HUES6 (cell line): ENCODE measurements around the gene PITX2.

Experiments used
- H3K27ac ChIP-seq: 2 replicates; pipeline ENCODE4 v1.7.0; 2013; ENCODE audit warnings: low read depth, mild to moderate bottlenecking, low read length, inconsistent platforms
- H3K27me3 ChIP-seq: 2 replicates; pipeline ENCODE4 v1.6.1; 2013; ENCODE audit warnings: low read length; ENCODE audit not compliant: control insufficient read depth, insufficient read depth
- H3K36me3 ChIP-seq: 2 replicates; pipeline ENCODE4 v1.6.1; 2013; ENCODE audit warnings: low read length; ENCODE audit not compliant: control insufficient read depth, insufficient read depth
- H3K4me1 ChIP-seq: 2 replicates; pipeline ENCODE4 v1.6.1; 2013; ENCODE audit warnings: low read length; ENCODE audit not compliant: control insufficient read depth, insufficient read depth
- H3K4me3 ChIP-seq: 2 replicates; pipeline ENCODE4 v1.5.1; 2013; ENCODE audit warnings: low read depth, low read length
- H3K9ac ChIP-seq: one replicate; pipeline ENCODE4 v1.6.1; 2013; ENCODE audit warnings: mild to moderate bottlenecking, low read length
- H3K9me3 ChIP-seq: 2 replicates; pipeline ENCODE4 v1.6.1; 2013; ENCODE audit warnings: low read depth, low read length; ENCODE audit not compliant: control insufficient read depth, insufficient read depth

Gene PITX2

GRCh38 chr4:110615353-110616237, 7.3 kb downstream of the PITX2 start:
- Histone ChIP-seq H3K9ac (peak overlapping the region; percentile 96), H3K36me3 (peaks cover 4% of the 10 kb centered on the region; the same call in 1 of the 2 replicates), H3K27ac (peak overlapping the region; percentile 96; the same call in 1 of the 2 replicates), H3K9me3 (no peaks in the 10 kb centered on the region), H3K27me3 (peaks cover 99% of the 10 kb centered on the region), H3K4me3 (peak overlapping the region; percentile 73), H3K4me1 (peaks cover 58% of the 10 kb centered on the region)

GRCh38 chr4:110614976-110615352, 7.9 kb downstream of the PITX2 start:
- H3K27me3 ChIP-seq, result peaks cover 99% of the 10 kb centered on the region

GRCh38 chr4:110614173-110614963, 8.5 kb downstream of the PITX2 start:
- peaks cover 99% of the 10 kb centered on the region for H3K27me3 ChIP-seq
- H3K27ac ChIP-seq, result peak overlapping the region; percentile 96; the same call in 1 of the 2 replicates
- H3K36me3 ChIP-seq, result peaks cover 4% of the 10 kb centered on the region; the same call in 1 of the 2 replicates
- peak overlapping the region; percentile 96 for H3K9ac ChIP-seq
- no peaks in the 10 kb centered on the region for H3K9me3 ChIP-seq
- H3K4me1 ChIP-seq, result peaks cover 63% of the 10 kb centered on the region
- peak overlapping the region; percentile 73 for H3K4me3 ChIP-seq

More at GRCh38 chr4:110614976-110615352, 7.9 kb downstream of the PITX2 start:
- H3K36me3 ChIP-seq, result peaks cover 4% of the 10 kb centered on the region; the same call in 1 of the 2 replicates
- H3K9me3 ChIP-seq, result no peaks in the 10 kb centered on the region
- H3K4me1 ChIP-seq, result peaks cover 58% of the 10 kb centered on the region
- H3K27ac ChIP-seq, result peak overlapping the region; percentile 96; the same call in 1 of the 2 replicates
- H3K4me3 ChIP-seq, result peak overlapping the region; percentile 73
- H3K9ac ChIP-seq, result peak overlapping the region; percentile 96

- H3K4me3 ChIP-seq, result peak overlapping the region; percentile 73
- H3K27me3 ChIP-seq, result peaks cover 99% of the 10 kb centered on the region
- peak overlapping the region; percentile 96 for H3K9ac ChIP-seq
- peaks cover 65% of the 10 kb centered on the region for H3K4me1 ChIP-seq
- peak overlapping the region; percentile 96; the same call in 1 of the 2 replicates for H3K27ac ChIP-seq
- H3K9me3 ChIP-seq, result no peaks in the 10 kb centered on the region
- H3K36me3 ChIP-seq, result peaks cover 4% of the 10 kb centered on the region; the same call in 1 of the 2 replicates
Observed at GRCh38 chr4:110613745-110614144, 9.1 kb downstream of the PITX2 start.

GRCh38 chr4:110612631-110613269, 10.1 kb downstream of the PITX2 start:
- Histone ChIP-seq H3K27ac (no peak overlapping the region), H3K27me3 (peaks cover 96% of the 10 kb centered on the region), H3K9ac (peak overlapping the region; percentile 44), H3K36me3 (peaks cover 4% of the 10 kb centered on the region; the same call in 1 of the 2 replicates), H3K4me3 (peak overlapping the region; percentile 73; the same call in 1 of the 2 replicates), H3K4me1 (peaks cover 58% of the 10 kb centered on the region), H3K9me3 (no peaks in the 10 kb centered on the region)

- peaks cover 89% of the 10 kb centered on the region for H3K27me3 ChIP-seq
- peak overlapping the region; percentile 37 for H3K4me3 ChIP-seq
- H3K9me3 ChIP-seq, result no peaks in the 10 kb centered on the region
- no peak overlapping the region for H3K9ac ChIP-seq
- peaks cover 4% of the 10 kb centered on the region; the same call in 1 of the 2 replicates for H3K36me3 ChIP-seq
- peaks cover 50% of the 10 kb centered on the region for H3K4me1 ChIP-seq
- no peak overlapping the region for H3K27ac ChIP-seq
Observed at GRCh38 chr4:110611968-110612447, 10.9 kb downstream of the PITX2 start.

- Histone ChIP-seq H3K4me1 (peaks cover 43% of the 10 kb centered on the region), H3K27ac (no peak overlapping the region), H3K27me3 (peaks cover 81% of the 10 kb centered on the region), H3K4me3 (peak overlapping the region; percentile 37), H3K9ac (no peak overlapping the region), H3K9me3 (no peaks in the 10 kb centered on the region), H3K36me3 (peaks cover 4% of the 10 kb centered on the region; the same call in 1 of the 2 replicates)
Observed at GRCh38 chr4:110610940-110611831, 11.7 kb downstream of the PITX2 start.

- H3K4me1 ChIP-seq, result peaks cover 43% of the 10 kb centered on the region
- H3K4me3 ChIP-seq, result no peak overlapping the region
- H3K27ac ChIP-seq, result no peak overlapping the region
- no peak overlapping the region for H3K9ac ChIP-seq
- H3K9me3 ChIP-seq, result no peaks in the 10 kb centered on the region
- H3K27me3 ChIP-seq, result peaks cover 75% of the 10 kb centered on the region
- peaks cover 4% of the 10 kb centered on the region; the same call in 1 of the 2 replicates for H3K36me3 ChIP-seq
Observed at GRCh38 chr4:110610620-110610939, 12.3 kb downstream of the PITX2 start.

- Histone ChIP-seq H3K9ac (no peak overlapping the region), H3K27me3 (peaks cover 62% of the 10 kb centered on the region), H3K4me1 (peaks cover 43% of the 10 kb centered on the region), H3K27ac (no peak overlapping the region), H3K9me3 (no peaks in the 10 kb centered on the region), H3K36me3 (peaks cover 4% of the 10 kb centered on the region; the same call in 1 of the 2 replicates), H3K4me3 (no peak overlapping the region)
Observed at GRCh38 chr4:110609044-110609750, 13.7 kb downstream of the PITX2 start.
